GM21390 (cell line): ENCODE measurements around the gene SLC35F1.
A peak's percentile ranks its signal among the peaks of the same experiment; 100 is the strongest.

Experiments
- ATAC-seq: cut with Tn5 transposase; IDR thresholded peaks from one replicate; pipeline ENCODE4 v1.9.1; 2021; ENCODE audit not compliant: unreplicated experiment

SLC35F1 gene

GRCh38 chr6:118344014-118344670, 437.1 kb downstream of the SLC35F1 start:
- ATAC-seq, result no peak

DNA sequence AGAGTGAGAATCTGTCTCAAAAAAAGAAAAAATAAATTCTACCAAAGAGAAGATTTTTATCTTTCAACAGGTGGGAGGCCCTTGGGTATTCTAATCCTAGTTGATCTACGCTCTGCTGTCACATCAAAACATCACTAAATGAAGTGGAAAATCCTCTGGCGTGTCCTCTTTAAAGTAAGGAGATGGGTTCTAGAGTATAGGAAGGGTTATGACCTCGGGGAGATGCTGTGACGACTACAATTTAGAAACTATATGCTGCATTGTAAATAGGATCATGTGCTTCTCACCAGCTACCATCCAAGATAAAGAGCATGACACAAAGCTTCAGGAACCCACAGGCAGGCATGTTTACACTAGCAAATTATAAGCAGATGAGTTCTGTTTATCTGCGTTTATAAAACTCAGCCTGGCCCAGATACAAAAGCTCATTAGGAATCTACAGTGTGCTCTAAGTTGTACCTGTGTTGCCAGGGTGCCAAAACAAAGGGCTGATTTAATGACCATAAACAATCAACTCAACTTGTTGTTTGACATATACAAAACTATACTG, 443.9 kb downstream of the SLC35F1 start:
- ATAC-seq, result no peak

- no peak for ATAC-seq
These were observed 446.5 kb downstream of the SLC35F1 start for GRCh38 chr6:118353564-118353963.

GRCh38 chr6:118354641-118355040, 447.6 kb downstream of the SLC35F1 start:
- ATAC-seq, result peak; percentile 98

DNA sequence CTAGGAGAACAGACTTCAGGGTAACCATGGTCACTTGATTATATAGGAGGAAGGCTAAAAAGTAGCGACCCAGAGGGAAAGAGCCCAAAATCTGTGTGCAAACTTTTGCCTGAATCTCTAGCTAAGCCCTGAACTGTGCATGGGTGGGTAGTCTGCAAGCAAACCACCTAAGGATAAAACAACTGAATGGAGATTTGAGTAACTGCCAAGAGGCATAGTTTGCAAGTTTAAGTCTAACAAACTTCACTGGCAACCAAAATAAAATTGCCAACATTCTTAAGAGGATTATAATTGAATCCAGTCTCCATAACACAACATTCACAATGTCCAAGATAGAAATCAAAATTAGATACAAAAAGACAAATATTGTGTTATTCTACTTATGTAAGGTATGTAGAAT, 449.0 kb downstream of the SLC35F1 start:
- ATAC-seq, result no peak

DNA sequence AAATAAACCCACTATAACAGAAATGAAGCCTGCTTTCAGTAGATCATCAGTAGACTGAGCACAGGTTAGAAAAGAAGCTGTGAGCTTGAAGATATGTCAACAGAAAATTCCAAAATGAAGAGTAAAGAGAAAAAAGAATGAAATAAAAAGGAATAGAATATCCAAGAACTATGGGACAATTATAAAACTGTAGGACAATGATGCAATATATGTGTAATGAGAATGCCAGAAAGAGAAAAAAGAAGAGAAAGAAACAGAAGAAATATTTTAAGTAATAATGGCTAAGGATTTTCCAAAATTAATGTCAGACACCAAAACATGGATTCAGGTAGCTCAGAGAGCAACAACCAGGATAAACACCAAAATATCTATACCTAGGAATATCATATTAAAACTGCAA, 449.6 kb downstream of the SLC35F1 start:
- ATAC-seq, result no peak
